GM19395 (cell line): Measurements from ENCODE around the gene CLIC1.

Experiments
- ATAC-seq: cut with Tn5 transposase; IDR thresholded peaks from one replicate; pipeline ENCODE4 v1.9.1; 2021; ENCODE audit warnings: mild to moderate bottlenecking, moderate library complexity; ENCODE audit not compliant: unreplicated experiment

Gene CLIC1

DNA sequence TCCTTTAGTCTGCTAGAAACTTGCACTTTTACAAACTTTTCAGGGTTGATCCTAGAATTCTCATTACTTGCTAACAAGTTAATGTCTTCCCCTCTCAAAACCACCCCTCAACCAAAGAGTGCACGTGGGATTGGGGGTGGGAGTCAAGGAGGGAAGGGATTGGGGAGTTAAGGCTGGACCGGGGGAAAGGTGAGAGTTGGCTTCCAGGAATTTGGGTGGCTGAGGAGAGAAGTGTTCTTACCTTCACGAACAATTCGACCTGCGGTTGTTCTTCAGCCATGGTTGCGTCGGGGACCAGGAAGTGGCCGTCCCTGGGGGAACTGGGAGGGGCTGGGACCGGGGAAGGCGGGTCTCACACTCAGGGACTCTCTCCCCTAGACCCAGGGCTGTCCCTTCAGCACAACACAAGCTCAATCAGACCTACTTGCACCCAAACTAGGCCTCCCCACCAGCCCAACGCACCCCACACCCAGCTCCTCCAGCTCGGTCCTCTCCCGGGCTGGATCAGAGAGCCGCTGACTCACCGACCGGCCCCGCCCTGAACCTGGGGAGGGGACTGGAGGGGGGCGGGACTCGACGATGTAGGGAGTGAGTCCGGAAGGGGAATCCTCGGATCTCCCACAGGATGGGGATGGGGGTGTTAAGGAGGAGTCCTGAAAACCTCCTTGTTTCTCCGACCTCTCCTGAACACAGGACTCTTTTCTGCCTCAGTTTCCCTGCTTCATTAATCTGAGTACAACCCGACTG, at the start of gene CLIC1:
CLIC1 (minus strand) TSS at position 510 of the 747 bp plus-strand sequence; CDS start at position 280, 230 bp downstream.
- peak; percentile 25 for ATAC-seq

DNA sequence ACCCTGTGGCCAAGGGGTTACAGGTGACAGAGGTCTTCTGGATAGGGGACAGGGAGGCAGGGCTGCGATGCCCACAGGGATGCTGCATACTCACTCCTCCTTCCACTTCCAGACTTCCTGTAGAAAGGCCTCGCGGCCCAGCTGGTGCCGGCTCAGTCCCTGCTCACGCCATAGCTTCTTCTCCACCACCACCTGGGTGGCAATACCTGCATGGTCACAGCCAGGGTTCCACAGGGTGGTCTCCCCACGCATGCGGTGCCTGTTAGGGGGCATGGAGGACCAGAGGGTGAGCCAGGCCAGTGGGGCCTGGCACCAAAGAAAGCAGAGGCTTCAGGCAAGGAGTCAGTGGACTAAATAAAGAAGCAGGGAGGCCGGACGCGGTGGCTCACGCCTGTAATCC, 49.1 kb upstream of the CLIC1 start:
- no peak for ATAC-seq

DNA sequence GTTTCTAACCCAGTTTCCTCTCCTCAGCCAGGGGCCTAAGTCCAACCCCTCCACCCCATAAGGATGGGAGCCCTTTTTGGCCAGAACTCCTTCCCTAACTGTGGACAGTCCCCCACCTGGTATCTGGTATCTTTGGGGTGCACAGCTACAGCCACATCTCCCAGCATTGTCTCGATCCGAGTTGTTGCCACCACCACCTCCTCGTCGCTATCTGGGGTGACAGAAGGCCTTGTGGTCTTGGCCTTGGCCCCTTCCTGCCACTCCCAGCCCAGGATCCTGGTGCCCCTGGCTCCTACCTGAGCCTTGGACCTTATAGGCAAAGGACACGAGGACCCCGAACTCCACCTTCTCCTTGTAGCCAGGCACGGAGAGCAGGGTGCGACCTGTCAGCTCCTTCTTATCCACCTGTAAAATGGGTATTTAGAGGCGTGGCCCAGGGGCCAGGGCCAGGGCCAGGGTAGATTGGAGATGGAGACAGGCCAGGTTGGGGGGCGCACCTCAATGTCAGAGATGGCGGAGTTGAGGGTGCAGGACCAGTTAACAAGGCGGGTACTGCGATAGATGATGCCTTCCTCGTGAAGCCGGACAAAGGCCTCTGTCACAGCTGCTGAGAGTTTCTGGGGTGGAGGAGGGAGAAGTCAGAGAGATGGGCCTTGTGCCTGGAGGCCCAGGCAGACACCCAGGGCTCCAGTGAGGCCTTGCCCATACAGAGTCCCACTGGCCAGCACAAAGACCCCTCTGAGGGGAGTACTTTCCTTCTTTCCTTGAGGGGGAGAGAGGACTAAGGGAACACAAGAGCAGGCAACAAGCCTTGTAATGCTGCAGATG, 48.0 kb upstream of the CLIC1 start:
- ATAC-seq, result no peak

DNA sequence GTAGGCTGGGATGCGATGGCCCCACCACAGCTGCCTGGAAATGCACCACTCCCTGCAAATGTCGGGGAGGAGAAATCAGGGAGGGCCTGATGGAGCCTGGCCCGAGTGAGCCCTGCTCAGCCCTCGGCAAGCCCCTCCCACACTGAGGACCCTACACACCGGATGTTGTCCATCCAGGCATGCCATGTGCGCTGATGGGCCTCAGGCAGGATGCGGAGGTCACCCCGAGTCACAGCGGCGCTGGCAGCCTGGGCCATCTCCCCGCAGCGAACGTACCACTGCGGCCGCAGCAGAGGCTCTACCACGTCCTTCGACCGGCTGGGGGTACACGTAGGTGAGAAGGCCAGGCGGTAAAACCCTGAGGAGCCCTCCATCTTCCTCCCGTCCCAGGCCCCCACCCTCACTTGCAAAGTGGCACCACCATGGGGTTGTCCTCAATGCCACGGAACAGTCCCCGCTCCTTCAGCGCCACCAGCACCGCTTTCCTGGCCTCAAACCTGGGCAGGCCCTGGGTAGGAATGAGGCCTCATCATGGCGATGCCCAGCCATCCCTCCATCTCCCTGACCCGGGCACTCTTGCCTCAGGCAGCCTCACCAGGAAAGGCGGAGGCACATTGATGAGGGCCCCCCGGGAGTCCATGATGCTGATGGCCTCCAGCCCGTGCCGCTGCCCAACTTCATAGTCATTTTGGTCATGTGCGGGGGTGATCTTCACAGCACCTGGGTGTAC, 46.0 kb upstream of the CLIC1 start:
- no peak for ATAC-seq

DNA sequence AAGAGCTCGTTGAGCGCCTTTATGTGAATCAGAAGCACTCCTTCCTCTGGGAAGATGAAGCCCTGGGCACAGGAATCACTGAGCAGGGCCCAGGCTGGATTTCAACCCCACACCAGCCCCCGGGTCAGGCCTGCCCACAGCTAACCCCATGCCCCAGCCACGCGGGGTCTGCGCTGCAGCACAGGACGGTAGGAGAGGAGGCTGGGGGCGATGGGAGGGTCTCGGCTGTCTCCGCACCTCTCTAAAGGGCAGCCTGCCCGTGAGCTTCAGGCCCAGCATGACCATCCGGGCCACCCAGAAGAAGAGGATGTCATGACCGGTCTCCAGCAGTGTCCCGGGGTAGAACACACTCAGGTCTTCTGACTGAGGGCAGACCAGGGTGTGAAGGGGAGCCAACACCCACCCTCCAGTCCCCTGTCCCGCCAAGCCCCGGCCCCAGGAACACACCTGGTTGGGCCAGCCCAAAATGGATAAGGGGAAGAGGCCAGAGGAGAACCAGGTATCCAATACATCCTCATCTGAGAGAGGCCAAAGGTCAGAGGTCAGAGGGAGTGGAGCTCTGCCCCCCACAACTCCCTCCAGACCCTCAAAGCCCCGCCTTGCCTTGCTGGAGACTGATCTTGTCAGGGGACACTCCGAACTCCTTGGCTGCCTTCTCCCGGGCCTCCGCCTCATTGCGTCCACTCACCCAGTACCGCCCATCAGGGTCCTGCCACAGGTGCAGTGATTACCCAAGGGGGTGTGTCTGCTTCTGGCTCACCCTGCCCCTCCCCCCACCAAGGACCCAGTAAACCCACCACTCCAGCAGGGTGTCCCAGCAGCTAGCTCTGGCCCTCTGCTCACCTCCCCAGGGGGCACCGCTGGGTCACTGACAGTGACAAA, 45.2 kb upstream of the CLIC1 start:
- ATAC-seq, result no peak

DNA sequence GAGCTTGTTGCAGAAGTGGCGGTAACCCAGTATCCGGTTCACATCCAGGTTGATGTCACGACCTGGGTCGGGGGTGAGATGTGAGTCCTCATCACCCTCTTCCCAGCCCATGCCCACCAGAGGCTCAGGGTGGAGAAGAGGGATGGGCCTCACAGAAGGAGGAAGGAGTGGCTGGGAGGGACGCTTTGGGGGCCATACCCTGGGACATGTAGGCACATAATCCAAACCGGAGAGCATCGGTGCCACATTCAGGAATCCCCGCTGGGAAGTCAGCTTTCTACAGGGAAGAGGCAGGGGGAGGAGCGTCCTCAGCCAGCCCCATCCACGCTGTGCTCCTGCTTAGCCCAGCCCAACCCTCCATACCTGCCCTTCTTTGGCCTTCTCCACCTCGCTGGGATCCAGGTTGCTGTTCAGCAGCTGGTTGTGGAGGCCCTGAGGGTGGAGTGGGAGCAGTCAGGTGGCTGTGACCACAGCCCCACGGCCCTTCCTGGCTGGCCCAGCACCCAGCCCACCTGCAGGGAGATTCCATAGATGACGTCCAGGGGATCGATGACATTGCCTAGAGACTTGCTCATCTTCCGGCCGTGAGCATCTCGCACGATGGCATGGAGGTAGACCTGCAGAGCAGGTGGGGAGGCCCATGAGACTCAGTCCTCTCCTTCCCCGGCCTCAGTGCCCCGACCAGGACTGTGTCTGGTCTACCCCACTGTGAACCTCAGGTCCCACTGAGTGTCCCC, 44.3 kb upstream of the CLIC1 start:
- no peak for ATAC-seq

DNA sequence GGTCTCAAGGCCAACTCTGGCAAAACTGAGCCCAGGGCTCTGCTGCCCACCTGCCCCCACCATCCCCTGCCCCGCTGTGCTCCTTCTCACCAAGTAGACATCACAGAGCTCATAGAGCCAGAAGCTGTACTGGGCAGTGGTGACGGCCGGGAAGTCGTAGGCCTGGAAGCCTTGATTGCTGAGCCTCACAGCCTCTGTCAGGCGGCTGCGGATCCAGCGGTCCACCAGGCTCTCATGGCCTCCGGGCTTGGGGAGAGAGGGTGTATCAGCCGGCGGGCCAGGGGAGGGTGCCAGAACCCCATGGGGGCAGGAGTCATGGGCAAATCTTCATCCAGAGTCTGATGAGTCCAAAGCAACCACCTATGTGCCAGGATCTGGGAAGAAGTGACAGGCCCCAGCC, 43.6 kb upstream of the CLIC1 start:
- ATAC-seq, result no peak

DNA sequence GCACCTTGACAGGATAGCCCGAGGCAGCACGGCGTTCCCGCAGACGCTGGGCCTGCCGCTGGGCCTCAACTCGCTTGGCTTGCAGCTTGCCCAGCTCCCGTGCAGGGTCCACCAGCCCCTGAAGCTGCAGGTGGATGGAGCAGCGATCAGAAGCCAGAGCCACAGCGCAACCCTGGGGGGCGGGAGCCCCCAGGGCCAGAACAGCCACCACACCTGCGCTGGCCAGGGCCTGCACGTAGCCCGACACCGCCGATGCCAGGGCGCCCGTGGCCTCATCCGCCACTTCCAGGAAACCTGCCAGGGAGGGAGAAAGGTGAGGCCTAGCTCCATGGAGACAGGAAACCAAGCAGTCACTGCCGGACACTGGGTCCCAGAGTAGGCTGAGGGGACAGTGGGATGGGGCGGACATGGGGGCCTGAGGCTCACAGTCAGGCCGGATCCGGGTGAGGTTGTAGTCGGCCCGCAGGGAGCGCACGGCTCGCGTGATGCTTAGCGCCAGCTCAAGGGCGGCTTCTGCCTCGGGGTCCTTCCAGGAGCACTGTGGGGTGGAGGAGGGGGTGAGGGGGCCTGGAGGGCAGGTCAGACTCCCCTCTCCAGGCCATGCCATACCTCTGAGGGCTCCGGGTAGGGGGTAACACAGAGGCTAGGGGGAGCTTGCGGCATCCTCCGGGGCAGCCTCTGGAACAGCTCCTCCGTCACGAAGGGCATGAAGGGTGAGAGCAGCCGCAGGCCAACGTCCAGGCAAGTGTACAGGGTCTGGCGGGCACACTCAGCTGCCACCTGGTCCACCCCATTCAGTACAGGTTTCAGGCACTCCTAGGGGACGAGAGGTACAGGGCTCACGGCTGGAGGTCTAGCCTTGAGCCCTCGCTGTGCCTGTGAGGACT, 42.9 kb upstream of the CLIC1 start:
- ATAC-seq, result no peak

DNA sequence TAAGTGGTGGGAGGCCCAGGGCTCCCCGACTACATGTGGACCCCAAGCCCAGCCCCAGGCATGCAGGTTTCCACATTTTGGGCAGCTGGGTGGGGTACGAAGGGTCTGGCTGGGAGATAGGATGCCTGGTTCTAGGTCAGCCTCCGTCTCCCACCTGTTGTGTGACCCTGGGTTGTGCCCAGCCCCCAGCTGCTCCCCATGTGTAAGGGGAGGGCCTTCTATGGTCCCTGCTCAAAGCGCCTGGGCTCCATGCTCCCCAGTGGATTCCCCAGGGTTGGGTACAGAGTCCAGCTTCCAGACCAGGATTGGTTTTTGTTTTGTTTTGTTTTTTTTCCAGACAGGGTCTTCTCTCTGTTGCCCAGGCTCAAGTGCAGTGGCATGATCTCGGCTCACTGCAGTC, 41.9 kb upstream of the CLIC1 start:
- no peak for ATAC-seq

DNA sequence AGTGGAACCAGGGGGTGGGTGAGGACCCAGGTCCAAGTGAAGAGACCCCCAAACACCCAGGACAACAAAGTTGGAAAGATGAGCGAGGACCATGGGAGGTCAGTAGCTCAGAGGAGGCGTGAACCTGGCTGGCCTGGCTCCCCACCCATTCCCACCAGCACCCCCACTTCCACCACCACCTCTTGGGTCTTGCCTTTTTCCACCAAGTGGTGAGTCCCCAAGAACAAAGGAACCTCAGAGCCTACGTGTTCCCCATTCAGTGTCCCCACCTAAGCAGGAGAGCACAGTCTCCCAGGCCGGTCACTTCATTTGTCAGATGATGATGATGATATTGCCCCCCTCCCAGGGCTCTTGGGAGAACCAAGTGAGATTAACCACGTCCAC, 41.3 kb upstream of the CLIC1 start:
- ATAC-seq, result no peak

DNA sequence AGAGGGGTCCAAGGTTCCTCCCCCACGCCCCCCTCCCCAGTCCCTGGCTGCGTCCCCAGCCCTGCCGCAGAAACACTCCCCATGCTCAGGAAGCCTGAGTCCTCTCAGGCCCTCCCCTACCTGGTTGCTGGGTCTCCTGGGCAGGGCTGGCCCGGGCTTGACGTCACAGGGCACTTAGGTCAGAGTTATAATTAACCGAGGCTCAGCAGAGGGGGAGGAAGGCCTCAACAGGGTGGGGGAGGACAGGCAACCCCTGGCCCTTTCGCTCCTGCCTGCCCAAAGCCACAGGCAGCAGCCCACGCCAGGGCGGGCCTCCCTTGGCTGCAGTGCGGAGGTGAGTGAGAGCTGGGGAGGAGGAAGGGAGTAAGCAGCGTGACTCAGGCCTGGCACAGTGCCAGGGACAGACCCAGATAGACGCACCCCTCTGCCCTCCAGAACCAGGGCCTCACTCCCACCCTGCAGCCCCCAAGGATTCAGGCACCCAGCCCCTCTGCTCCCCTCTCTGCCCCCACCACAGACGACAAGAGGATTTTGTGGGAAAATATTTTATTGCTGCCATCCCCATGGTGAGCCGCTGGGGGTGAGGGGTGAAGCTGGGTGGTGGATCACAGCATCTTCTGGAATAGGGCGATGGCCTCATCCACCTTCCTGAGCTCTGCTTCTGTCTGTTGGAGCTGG, 40.8 kb upstream of the CLIC1 start, which contains the start of gene VWA7:
VWA7 (minus strand) TSS at position 340 of the 678 bp plus-strand sequence. CDS start 549 bp downstream, outside the sequence.
- no peak for ATAC-seq

DNA sequence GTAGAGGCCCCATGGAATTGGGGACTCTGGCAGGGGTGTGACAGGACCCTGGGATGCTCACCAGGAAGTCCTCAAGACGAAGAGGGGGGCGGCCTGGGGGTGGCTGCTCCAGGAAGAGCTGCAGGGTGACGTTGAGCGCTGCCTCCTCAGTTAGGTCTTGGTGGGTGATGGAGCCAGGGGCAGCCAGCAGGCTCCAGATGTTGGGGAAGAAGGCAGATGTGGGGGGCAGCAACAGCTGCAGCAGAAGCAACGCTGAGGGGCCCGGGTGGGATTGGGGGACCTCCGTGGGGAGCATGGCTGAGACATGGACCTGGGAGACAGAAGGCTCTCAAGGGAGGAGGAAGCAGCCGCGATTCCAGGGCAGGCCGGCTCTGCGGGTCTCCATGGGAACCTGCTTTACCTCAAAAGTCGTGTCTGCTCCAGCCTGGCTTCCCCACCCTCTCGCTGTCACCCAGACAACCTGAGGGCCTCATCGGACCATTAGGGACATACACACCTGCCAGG, 40.2 kb upstream of the CLIC1 start:
- no peak for ATAC-seq

DNA sequence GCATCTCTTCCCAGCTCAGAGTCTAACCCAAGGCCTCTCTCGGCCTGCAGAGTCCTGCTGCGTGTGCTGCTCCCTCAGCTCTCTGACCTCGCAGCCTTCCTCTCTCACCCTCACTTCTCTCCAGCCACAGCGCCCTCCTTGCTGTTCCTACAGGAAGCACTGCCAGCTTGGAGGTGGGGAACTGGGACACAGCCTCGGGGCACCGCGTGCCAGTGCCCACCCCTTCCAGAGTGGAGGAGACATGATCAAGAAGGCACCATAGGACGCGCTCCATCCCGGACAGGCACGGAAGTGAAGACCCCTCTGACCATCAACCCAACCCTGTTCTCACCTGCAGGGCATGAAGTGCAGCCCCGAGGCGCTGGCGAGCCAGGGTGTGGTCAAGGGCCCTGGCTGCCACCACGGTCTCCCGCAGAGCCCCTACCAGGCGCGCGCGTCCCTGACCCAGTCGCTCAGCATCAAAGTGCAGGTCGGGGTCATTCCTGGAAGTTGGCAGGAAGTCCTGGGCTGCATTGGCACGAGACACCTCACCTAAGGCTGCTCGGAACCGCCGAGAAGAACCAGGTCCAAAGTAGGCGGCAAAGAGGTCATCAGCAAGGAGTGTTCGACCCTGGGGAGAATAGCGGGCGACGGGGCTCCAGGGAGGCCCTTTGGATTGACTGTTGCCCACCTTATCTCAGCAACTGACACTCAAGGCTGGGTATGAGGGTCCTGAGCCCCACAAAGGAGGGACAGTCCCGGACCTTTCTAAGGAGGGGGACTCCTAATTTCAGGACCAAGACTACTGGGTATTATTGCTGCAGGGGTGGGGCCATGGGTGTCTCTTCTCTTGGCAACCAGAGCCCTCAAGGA, 39.5 kb upstream of the CLIC1 start:
- ATAC-seq, result no peak

DNA sequence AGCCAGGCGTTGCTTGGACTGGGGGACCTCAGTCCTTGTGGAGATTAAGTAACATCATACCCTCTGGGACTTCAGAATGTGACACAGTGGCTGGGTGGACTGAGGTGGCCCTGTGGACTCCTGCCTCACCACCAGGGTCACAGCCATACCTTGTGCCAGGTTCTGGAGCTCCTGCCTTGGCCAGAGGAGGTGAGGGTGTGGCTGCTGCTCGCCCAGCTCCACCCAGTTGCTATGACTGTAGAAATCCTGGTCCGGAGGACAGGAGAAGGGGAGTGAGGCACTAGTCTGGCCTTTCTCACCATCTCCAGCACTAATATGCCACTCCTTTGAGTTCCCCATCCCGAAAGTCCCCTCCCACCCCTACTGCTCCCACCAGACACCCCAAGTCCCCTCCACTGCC, 38.9 kb upstream of the CLIC1 start:
- ATAC-seq, result no peak

DNA sequence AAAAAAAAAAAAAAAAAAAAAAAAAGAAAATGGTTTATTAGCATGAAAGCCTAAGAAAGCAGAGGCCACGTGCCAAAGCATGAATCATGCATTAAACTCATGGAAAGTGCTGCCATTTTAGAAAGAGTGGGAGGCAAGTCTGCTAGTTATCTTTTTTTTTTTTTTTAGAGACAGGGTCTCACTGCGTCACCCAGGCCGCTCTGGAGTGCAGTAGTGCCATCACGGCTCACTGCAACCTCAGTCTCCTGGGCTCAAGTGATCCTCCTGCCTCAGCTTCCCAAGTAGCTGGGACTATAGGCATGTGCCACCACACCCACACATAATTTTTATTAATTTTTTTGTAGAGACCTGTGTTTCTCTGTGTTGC, 35.6 kb upstream of the CLIC1 start:
- ATAC-seq, result no peak

DNA sequence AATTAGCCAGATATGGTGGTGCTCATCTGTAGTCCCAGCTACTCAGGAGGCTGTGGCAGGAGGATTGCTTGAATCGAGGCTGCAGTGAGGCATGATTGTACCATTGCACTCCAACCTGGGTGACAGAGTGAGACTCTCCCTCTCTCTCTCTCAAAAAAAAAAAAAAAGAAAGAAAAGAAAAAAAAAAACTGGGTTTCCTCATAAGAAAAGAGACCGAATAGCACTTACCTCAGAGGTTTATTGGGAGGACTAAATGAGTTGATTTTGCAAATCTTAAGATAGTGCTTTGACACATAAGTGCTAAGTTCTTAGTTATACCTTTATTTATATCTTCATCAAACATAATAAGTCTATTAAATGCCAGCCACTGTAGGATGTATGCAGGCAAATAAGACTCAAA, 34.5 kb upstream of the CLIC1 start:
- no peak for ATAC-seq

DNA sequence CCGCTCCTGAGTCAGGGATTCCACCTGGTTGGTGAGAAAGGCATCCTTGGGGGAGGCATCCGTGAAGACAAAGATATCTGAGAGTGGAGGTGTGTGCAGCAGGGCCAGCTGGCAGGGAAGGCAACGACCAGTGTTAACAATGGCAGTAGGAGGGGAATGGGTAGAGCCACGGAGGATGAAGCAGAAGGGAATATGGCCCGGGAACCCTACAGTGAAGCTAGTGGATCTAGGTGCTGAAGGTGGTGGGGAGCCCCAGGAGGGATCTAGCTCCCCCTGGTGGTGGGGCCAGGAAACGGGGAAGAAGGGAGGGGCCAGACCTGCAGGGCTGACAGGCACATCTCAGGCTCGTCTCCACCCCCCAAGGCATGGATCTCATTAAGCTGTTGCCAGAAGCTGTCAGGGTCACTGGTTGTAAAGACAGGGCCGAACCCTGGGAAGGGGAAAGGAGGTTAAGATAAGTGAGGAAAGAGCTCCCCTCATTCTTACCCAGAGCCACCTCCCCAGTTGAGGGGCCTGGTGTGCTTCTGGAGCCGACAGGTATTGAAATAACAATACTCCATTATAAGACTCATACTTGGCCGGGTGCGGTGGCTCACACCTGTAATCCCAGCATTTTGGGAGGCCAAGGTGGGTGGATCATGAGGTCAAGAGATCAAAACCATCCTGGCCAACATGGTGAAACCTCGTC, 33.5 kb upstream of the CLIC1 start:
- ATAC-seq, result no peak
